Neural cell (in vitro differentiated cells): Measurements from ENCODE around the gene FCN3. TPM values are rescaled to one million over a fixed set of nuclear protein-coding genes. Genes with fewer than 3 reads are reported as not detected.

Experiments used
- H2AFZ ChIP-seq: fragments of 200-600, 300-800 bp; sonication (generic), shearing (Covaris generic); 2 replicates; pipeline ENCODE4 v1.6.0; 2014; ENCODE audit warnings: low read depth, mild to moderate bottlenecking, antibody characterized with exemption, low read length, moderate library complexity
- H3F3A ChIP-seq: fragments of 200-600 bp; shearing (Covaris generic); 2 replicates; pipeline ENCODE4 v1.6.1; 2016; ENCODE audit warnings: mild to moderate bottlenecking, moderate library complexity, mixed read lengths, antibody characterized with exemption, low read length; ENCODE audit not compliant: insufficient read depth, poor library complexity, severe bottlenecking
- H3K27ac ChIP-seq: fragments of 200-600, 300-800 bp; sonication (generic), shearing (Covaris generic); 2 replicates; pipeline ENCODE4 v1.5.1; 2014; ENCODE audit warnings: mild to moderate bottlenecking, low read length, moderate library complexity
- H3K27me3 ChIP-seq: fragments of 300-800, 200-600 bp; sonication (generic), shearing (Covaris generic); 2 replicates; pipeline ENCODE4 v1.6.0; 2014; ENCODE audit warnings: mild to moderate bottlenecking, low read depth, low read length, moderate library complexity; ENCODE audit not compliant: insufficient read depth
- H3K36me3 ChIP-seq: fragments of 300-800, 200-600 bp; sonication (generic), shearing (Covaris generic); 2 replicates; pipeline ENCODE4 v1.5.1; 2014; ENCODE audit warnings: mild to moderate bottlenecking, antibody characterized with exemption, low read length, moderate library complexity; ENCODE audit not compliant: insufficient read depth
- H3K4me2 ChIP-seq: fragments of 300-800, 200-600 bp; sonication (generic), shearing (Covaris generic); 2 replicates; pipeline ENCODE4 v1.6.0; 2014; ENCODE audit warnings: mild to moderate bottlenecking, low read length
- H3K4me3 ChIP-seq: fragments of 300-800, 200-600 bp; sonication (generic), shearing (Covaris generic); 2 replicates; pipeline ENCODE4 v1.5.1; 2014; ENCODE audit warnings: mild to moderate bottlenecking, low read length, moderate library complexity
- H3K79me2 ChIP-seq: fragments of 200-600 bp; shearing (Covaris generic); replicated peaks from 2 replicates; pipeline ENCODE4 v1.6.0; 2014; ENCODE audit warnings: mild to moderate bottlenecking, low read length, moderate library complexity; ENCODE audit not compliant: insufficient read depth
- H3K9ac ChIP-seq: fragments of 300-800, 200-600 bp; sonication (generic), shearing (Covaris generic); 2 replicates; pipeline ENCODE4 v1.6.1; 2016; ENCODE audit warnings: mild to moderate bottlenecking, low read length, mixed read lengths
- H3K9me2 ChIP-seq: fragments of 200-600 bp; shearing (Covaris generic); 2 replicates; pipeline ENCODE4 v1.6.1; 2016; ENCODE audit warnings: mild to moderate bottlenecking, low read length, mixed read lengths; ENCODE audit not compliant: insufficient read depth
- H3K9me3 ChIP-seq: fragments of 200-600, 300-800 bp; sonication (generic), shearing (Covaris generic); 2 replicates; pipeline ENCODE4 v1.6.1; 2016; ENCODE audit warnings: mild to moderate bottlenecking, mixed run types, low read length, moderate library complexity, mixed read lengths
- H4K20me1 ChIP-seq: fragments of 200-600 bp; shearing (Covaris generic); 2 replicates; pipeline ENCODE4 v1.6.1; 2016; ENCODE audit warnings: mild to moderate bottlenecking, mixed run types; ENCODE audit not compliant: insufficient read depth
- EP300 ChIP-seq: fragments of 450-650 bp; conservative IDR thresholded peaks from 2 replicates; pipeline ENCODE4 v1.6.1; 2014; ENCODE audit warnings: antibody characterized with exemption, mild to moderate bottlenecking, moderate library complexity; ENCODE audit not compliant: poor library complexity, severe bottlenecking
- EZH2 ChIP-seq: fragments of 200-600, 300-800 bp; shearing (Covaris generic), sonication (generic); IDR thresholded peaks from 2 replicates; pipeline ENCODE4 v1.6.1; 2014; ENCODE audit warnings: antibody characterized with exemption, low read length, borderline replicate concordance, mild to moderate bottlenecking; ENCODE audit not compliant: insufficient read depth, poor library complexity, severe bottlenecking
- MXI1 ChIP-seq: fragments of 450-650 bp; conservative IDR thresholded peaks from 2 replicates; pipeline ENCODE4 v1.6.1; 2014; ENCODE audit warnings: antibody characterized with exemption, mild to moderate bottlenecking; ENCODE audit not compliant: poor library complexity, severe bottlenecking
- POLR2AphosphoS5 ChIP-seq: IDR thresholded peaks from 2 replicates; pipeline ENCODE4 v1.6.1; 2012
- RAD21 ChIP-seq: fragments of 450-650 bp; conservative IDR thresholded peaks from 2 replicates; pipeline ENCODE4 v1.6.1; 2014; ENCODE audit warnings: antibody characterized with exemption, mild to moderate bottlenecking, moderate library complexity
- REST ChIP-seq: IDR thresholded peaks from 2 replicates; pipeline ENCODE4 v1.6.1; 2012; ENCODE audit warnings: borderline replicate concordance
- SMC3 ChIP-seq: fragments of 450-650 bp; conservative IDR thresholded peaks from 2 replicates; pipeline ENCODE4 v1.6.1; 2014; ENCODE audit warnings: antibody characterized with exemption, mild to moderate bottlenecking, moderate library complexity; ENCODE audit not compliant: poor library complexity
- TAF1 ChIP-seq: IDR thresholded peaks from 2 replicates; pipeline ENCODE4 v1.6.1; 2012; ENCODE audit warnings: low read depth
- polyA plus RNA-seq: library from polyadenylated mRNA; depleted of rRNA; stranded (reverse); fragments of >200 nt; gene quantifications from 2 replicates; pipeline ENCODE4 v1.2.3, GENCODE V29; 2014
- TF ChIP-seq, protein P1 (sequence below): fragments of 450-650 bp; IDR thresholded peaks from 2 replicates; pipeline ENCODE4 v1.5.1; 2014; ENCODE audit warnings: antibody characterized with exemption, mild to moderate bottlenecking, moderate library complexity; ENCODE audit not compliant: poor library complexity, severe bottlenecking

FCN3 gene
- polyA plus RNA-seq, 1 donor from 2014 or later: not detected

- no peaks in the 10 kb centered on the region for H3K36me3 ChIP-seq
- no peak for TF ChIP-seq EP300
- no peak for TF ChIP-seq EZH2
- no peak for TF ChIP-seq SMC3
- TF ChIP-seq MXI1: no peak
- no peak for TF ChIP-seq REST
- TF ChIP-seq, protein P1, sequence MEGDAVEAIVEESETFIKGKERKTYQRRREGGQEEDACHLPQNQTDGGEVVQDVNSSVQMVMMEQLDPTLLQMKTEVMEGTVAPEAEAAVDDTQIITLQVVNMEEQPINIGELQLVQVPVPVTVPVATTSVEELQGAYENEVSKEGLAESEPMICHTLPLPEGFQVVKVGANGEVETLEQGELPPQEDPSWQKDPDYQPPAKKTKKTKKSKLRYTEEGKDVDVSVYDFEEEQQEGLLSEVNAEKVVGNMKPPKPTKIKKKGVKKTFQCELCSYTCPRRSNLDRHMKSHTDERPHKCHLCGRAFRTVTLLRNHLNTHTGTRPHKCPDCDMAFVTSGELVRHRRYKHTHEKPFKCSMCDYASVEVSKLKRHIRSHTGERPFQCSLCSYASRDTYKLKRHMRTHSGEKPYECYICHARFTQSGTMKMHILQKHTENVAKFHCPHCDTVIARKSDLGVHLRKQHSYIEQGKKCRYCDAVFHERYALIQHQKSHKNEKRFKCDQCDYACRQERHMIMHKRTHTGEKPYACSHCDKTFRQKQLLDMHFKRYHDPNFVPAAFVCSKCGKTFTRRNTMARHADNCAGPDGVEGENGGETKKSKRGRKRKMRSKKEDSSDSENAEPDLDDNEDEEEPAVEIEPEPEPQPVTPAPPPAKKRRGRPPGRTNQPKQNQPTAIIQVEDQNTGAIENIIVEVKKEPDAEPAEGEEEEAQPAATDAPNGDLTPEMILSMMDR: no peak
- no peak for TF ChIP-seq RAD21
- no peak for TF ChIP-seq POLR2AphosphoS5
- no peak for TF ChIP-seq TAF1
- H3K27ac ChIP-seq: no peak overlapping the region
- H3K27me3 ChIP-seq: peaks cover 31% of the 10 kb centered on the region
- no peaks in the 10 kb centered on the region for H3K79me2 ChIP-seq
- no peaks in the 10 kb centered on the region for H3F3A ChIP-seq
- no peaks in the 10 kb centered on the region for H3K9me3 ChIP-seq
- H2AFZ ChIP-seq: no peak overlapping the region
- peak overlapping the region; percentile 63 for H3K4me3 ChIP-seq
- H4K20me1 ChIP-seq: no peaks in the 10 kb centered on the region
- H3K9ac ChIP-seq: no peak overlapping the region
- no peaks in the 10 kb centered on the region for H3K9me2 ChIP-seq
- H3K4me2 ChIP-seq: no peak overlapping the region
These were observed 25.5 kb downstream of the FCN3 start for GRCh38 chr1:27348861-27349783.

- TF ChIP-seq POLR2AphosphoS5 (no peak), EP300 (no peak), SMC3 (no peak), REST (no peak), RAD21 (no peak), EZH2 (no peak), TAF1 (no peak), MXI1 (no peak)
- TF ChIP-seq, protein P1: no peak
- H3K4me2 ChIP-seq: no peak overlapping the region
- H3K9me2 ChIP-seq: no peaks in the 10 kb centered on the region
- H3K79me2 ChIP-seq: no peaks in the 10 kb centered on the region
- H3K27ac ChIP-seq: no peak overlapping the region
- H3F3A ChIP-seq: no peaks in the 10 kb centered on the region
- H2AFZ ChIP-seq: no peak overlapping the region
- H3K9me3 ChIP-seq: no peaks in the 10 kb centered on the region
- H3K36me3 ChIP-seq: no peaks in the 10 kb centered on the region
- H3K9ac ChIP-seq: no peak overlapping the region
- no peak overlapping the region for H3K4me3 ChIP-seq
- H3K27me3 ChIP-seq: peaks cover 31% of the 10 kb centered on the region
- H4K20me1 ChIP-seq: no peaks in the 10 kb centered on the region
These were observed 27.5 kb downstream of the FCN3 start for GRCh38 chr1:27346991-27347624.
